ENCODE measurements around the gene FGFRL1.

FGFRL1 gene

DNA sequence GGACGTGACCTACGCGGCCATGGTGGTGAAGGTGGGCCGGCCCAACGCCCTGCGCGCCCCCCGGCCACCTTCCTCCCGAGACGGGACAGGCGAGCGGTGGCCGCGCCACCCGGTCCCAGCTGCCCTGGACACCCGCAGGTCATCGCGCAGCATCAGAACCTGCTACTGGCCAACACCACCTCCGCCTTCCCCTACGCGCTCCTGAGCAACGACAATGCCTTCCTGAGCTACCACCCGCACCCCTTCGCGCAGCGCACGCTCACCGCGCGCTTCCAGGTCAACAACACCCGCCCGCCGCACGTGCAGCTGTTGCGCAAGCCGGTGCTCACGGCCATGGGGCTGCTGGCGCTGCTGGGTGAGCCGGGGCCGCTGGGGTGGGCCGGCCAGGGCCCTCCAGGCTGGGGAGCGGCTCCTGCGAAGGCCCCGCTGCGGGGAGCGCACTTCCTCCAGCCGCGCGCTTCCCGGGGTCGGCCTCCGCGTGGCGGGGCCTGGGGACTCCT, 9.2 kb upstream of the FGFRL1 start:
- TF ChIP-seq, protein P1, sequence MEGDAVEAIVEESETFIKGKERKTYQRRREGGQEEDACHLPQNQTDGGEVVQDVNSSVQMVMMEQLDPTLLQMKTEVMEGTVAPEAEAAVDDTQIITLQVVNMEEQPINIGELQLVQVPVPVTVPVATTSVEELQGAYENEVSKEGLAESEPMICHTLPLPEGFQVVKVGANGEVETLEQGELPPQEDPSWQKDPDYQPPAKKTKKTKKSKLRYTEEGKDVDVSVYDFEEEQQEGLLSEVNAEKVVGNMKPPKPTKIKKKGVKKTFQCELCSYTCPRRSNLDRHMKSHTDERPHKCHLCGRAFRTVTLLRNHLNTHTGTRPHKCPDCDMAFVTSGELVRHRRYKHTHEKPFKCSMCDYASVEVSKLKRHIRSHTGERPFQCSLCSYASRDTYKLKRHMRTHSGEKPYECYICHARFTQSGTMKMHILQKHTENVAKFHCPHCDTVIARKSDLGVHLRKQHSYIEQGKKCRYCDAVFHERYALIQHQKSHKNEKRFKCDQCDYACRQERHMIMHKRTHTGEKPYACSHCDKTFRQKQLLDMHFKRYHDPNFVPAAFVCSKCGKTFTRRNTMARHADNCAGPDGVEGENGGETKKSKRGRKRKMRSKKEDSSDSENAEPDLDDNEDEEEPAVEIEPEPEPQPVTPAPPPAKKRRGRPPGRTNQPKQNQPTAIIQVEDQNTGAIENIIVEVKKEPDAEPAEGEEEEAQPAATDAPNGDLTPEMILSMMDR (IDR thresholded peaks at IDR 0.05; ENCODE audit: insufficient read depth, low read depth, low read length, missing control alignments) = no peak
- DNase-seq (ENCODE audit: low read depth) = no peak
- H3K4me3 ChIP-seq (ENCODE audit: low read depth, low read length) = no peak overlapping the region

DNA sequence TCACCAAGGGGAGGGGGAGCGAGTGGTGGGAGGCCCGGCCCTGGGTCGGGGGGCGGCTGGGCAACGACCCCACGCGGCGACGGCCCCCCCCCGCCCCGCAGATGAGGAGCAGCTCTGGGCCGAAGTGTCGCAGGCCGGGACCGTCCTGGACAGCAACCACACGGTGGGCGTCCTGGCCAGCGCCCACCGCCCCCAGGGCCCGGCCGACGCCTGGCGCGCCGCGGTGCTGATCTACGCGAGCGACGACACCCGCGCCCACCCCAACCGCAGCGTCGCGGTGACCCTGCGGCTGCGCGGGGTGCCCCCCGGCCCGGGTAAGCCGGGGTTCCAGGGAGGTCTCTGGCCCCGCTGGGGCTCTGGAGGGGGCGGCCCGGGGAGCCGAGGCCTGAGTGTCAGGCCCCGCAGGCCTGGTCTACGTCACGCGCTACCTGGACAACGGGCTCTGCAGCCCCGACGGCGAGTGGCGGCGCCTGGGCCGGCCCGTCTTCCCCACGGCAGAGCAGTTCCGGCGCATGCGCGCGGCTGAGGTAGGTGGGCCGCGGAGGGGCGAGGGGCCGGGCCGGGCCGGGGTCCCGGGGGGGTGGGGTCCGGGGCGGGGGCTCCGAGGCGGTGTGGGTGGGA, 8.7 kb upstream of the FGFRL1 start:
- TF ChIP-seq, protein P1 (IDR thresholded peaks at IDR 0.05; ENCODE audit: insufficient read depth, low read depth, low read length, missing control alignments) = no peak
- H3K4me3 ChIP-seq (ENCODE audit: low read depth, low read length) = no peak overlapping the region
- DNase-seq (ENCODE audit: low read depth) = no peak

DNA sequence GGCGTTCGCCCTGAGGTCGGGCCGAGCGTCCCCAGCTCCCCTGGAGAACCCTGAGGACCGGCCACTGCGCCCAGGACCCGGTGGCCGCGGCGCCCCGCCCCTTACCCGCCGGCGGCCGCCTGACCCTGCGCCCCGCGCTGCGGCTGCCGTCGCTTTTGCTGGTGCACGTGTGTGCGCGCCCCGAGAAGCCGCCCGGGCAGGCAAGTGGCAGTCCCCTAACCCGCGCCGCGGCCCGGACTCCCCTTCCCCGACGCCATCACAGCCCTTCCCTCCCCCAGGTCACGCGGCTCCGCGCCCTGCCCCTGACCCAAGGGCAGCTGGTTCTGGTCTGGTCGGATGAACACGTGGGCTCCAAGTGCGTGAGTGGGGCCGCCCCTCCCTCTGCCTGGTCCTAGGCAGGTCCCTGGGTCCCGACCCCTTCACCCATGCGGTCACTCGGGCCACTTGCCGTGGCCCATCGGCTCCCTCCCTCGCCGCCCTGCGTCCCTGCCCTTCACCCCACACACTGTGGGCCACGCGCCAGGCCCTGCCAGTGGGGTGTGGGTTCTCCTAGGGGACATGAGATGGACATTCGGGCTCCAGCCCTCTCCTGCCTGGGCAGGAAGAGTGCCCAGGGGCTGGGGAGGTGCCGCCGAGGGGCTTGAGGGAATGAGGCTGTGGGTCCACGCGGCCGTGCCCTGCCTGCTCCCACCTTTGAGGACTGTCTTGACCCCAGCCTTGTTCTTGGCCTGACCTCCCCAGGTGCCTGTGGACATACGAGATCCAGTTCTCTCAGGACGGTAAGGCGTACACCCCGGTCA, 8.0 kb upstream of the FGFRL1 start:
- DNase-seq (ENCODE audit: low read depth) = no peak
- no peak overlapping the region for H3K4me3 ChIP-seq (ENCODE audit: low read depth, low read length)
- TF ChIP-seq, protein P1 (IDR thresholded peaks at IDR 0.05; ENCODE audit: insufficient read depth, low read depth, low read length, missing control alignments) = no peak

DNA sequence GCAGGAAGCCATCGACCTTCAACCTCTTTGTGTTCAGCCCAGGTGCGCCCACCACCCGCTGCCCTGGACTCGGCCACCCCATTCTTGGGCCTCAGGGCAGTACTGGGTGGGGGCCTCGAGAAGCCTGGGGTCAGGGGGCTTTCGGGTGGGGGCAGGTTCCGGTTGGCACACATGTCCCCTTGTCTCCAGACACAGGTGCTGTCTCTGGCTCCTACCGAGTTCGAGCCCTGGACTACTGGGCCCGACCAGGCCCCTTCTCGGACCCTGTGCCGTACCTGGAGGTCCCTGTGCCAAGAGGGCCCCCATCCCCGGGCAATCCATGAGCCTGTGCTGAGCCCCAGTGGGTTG, 7.4 kb upstream of the FGFRL1 start:
- H3K4me3 ChIP-seq (ENCODE audit: low read depth, low read length) = no peak overlapping the region
- TF ChIP-seq, protein P1 (IDR thresholded peaks at IDR 0.05; ENCODE audit: insufficient read depth, low read depth, low read length, missing control alignments) = no peak
- DNase-seq (ENCODE audit: low read depth) = no peak

DNA sequence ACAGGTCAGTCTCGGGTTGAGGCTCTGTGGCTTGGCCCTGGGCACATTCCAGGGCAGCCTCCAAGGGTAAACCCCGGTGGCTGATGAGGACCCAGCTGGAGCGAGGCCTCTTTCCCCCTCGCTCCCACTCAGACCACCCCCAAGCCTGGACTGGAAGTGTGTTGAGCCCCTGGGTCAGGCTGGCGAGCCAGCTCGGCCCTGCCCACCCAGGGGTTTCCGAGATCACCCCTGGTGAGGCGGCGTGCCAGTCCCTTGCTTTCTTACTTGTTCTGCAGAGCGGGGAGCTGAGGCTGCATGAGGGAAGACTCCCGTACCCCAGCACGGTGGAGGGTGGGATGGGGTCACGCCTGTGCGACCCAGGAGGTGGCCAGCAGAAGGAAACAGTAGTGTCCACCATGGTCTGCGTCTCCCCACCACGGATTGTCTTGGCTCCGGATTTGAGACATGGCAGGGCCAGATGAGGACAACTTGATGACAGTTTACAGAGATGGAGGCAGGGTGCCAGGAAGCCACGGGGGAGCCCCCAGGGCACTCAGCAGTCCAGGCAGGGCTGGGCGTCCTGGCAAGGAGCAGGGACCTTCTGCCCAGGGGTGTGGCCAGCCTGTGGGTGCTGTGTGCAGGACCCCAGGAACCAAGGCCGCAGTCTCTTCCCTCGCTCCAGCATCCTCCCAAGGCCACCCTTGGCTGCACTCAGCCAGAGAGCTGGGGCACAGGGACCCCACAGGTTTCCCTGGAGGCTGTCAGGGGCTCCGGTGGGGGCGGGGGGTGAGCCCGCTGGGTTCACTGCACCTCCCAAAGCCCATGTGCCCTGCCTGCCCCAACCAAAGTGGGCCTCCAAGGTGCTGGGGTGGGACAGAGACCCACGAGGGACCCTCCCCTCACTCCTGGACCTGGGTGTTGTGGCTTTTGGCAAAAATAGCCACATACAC, 6.6 kb upstream of the FGFRL1 start:
- TF ChIP-seq, protein P1 (IDR thresholded peaks at IDR 0.05; ENCODE audit: insufficient read depth, low read depth, low read length, missing control alignments) = no peak
- DNase-seq (ENCODE audit: low read depth) = no peak

DNA sequence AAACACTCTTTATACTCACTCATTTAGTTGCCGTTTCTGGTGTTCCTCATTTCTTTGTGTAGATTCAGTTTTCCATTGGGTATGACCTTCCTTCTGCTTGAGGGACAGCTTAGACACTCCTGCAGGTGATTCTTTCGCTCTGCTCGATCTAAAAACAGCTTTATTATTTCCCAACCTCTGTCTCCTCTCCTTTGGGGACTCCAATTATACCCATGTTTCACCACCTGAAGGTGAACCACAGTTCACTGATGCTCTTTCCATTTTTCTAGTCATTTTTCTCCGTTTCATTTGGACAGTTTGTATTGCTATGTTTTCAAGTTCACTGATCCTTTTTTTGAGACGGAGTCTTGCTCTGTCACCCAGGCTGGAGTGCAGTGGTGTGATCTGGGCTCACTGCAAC, 4.6 kb upstream of the FGFRL1 start:
- DNase-seq (ENCODE audit: low read depth) = no peak
- TF ChIP-seq, protein P1 (IDR thresholded peaks at IDR 0.05; ENCODE audit: insufficient read depth, low read depth, low read length, missing control alignments) = no peak
- no peak overlapping the region for H3K4me3 ChIP-seq (ENCODE audit: low read depth, low read length)

More for the DNA sequence above, 6.6 kb upstream of the FGFRL1 start:
- H3K4me3 ChIP-seq (ENCODE audit: low read depth, low read length) = no peak overlapping the region

Data from GM12865 (cell line).